Sigmoid colon (tissue), 7 donors: ENCODE data around the gene CCNQ. TPM values are rescaled to one million over a fixed set of nuclear protein-coding genes. Genes with fewer than 3 reads are reported as not detected.

Experiments
- DNase-seq: peaks from one replicate; pipeline ENCODE4 v3.0.0-alpha.2; 2019
- H3K27ac ChIP-seq, 4 donors: fragments of 200-600 bp; sonication (generic); one replicate each; pipeline ENCODE4 v1.5.1; 2016 to 2019; ENCODE audit warnings: mild to moderate bottlenecking in 1 of 4
- H3K27me3 ChIP-seq, 3 donors: fragments of 200-600 bp; sonication (generic); one replicate each; pipeline ENCODE4 v1.5.1; 2019; ENCODE audit warnings: mild to moderate bottlenecking in 1 of 3
- H3K36me3 ChIP-seq, 4 donors: fragments of 200-600 bp; sonication (generic); one replicate each; pipeline ENCODE4 v1.5.1; 2016 to 2019
- H3K4me1 ChIP-seq, 4 donors: fragments of 200-600 bp; sonication (generic); one replicate each; pipeline ENCODE4 v1.5.1; 2017 to 2019
- H3K4me3 ChIP-seq, 4 donors: fragments of 200-600 bp; sonication (generic); one replicate each; pipeline ENCODE4 v1.5.1; 2017 to 2019; ENCODE audit warnings: mild to moderate bottlenecking in 2 of 4, moderate library complexity in 1 of 4
- H3K9me3 ChIP-seq, 4 donors: fragments of 200-600 bp in 3 of 4; sonication (generic) in 3 of 4; one replicate each; pipeline versions ENCODE4 v1.5.1 to v1.6.1; 2013 to 2019
- CTCF ChIP-seq, 4 experiments: fragments of 450-650 bp in 3 of 4; fragments of 200-600 bp in 1 of 4; IDR thresholded peaks; one replicate each; pipeline ENCODE4 v1.5.1; 2016 to 2019; ENCODE audit warnings: antibody characterized with exemption in 4 of 4, mild to moderate bottlenecking in 3 of 4, moderate library complexity in 2 of 4
- EP300 ChIP-seq, 4 donors: sonication (generic); formaldehyde crosslinking; IDR thresholded peaks; one replicate each; pipeline ENCODE4 v1.6.1; 2017; ENCODE audit warnings: antibody characterized with exemption in 4 of 4
- POLR2A ChIP-seq, 2 donors: fragments of 450-650 bp; IDR thresholded peaks; one replicate each; pipeline ENCODE4 v1.6.1; 2016; ENCODE audit warnings: antibody characterized with exemption in 2 of 2, mild to moderate bottlenecking in 2 of 2, moderate library complexity in 2 of 2
- POLR2AphosphoS5 ChIP-seq, 4 donors: sonication (generic); formaldehyde crosslinking; IDR thresholded peaks; one replicate each; pipeline ENCODE4 v1.6.1; 2017; ENCODE audit warnings: antibody characterized with exemption in 4 of 4
- WGBS, 2 donors: extraction: QIAGEN DNeasy Blood & Tissue Kit; methylation state at CpG; one replicate each; pipeline ENCODE4 v1.1.7; 2013; 5-methylcytosine and 5-hydroxymethylcytosine counted together
- intact Hi-C: fragments of 100-400 bp; cut with DNase I; formaldehyde crosslinking; loops from one replicate; pipeline ENCODE4 v1.15.1; 2023
- polyA plus RNA-seq, 3 donors: library from polyadenylated mRNA; stranded (reverse); fragments of 200-250 nt; gene quantifications; one replicate each; pipeline ENCODE4 v1.2.3, GENCODE V29; 2013
- total RNA-seq, 4 donors: library from RNA; depleted of rRNA; stranded (reverse); fragments of >200 nt; gene quantifications; one replicate each; pipeline ENCODE4 v1.1.0, GENCODE V29; 2016
- donor health status: healthy with polysubstance abuse.
- donor health status: Bipolar disorder and iron deficiency.
- donor health status: healthy.

The CCNQ gene
- total and polyA plus RNA-seq, 7 donors, result 31.8 to 49.0 (median 37.9) TPM

- Histone ChIP-seq H3K4me3 (no peak overlapping the region), H3K36me3 (no peaks in the 10 kb centered on the region), H3K4me1 (no peaks in the 10 kb centered on the region), H3K27me3 (peaks cover 0 to 6% (median 0%) of the 10 kb centered on the region in 3 donors), H3K9me3 (no peaks in the 10 kb centered on the region), H3K27ac (no peak overlapping the region)
- TF ChIP-seq CTCF (IDR thresholded peaks at IDR 0.05), result no peak
- TF ChIP-seq POLR2AphosphoS5 (IDR thresholded peaks at IDR 0.05), result no peak
- no peak for TF ChIP-seq EP300 (IDR thresholded peaks at IDR 0.05)
- TF ChIP-seq POLR2A (IDR thresholded peaks at IDR 0.05), result no peak
- 64 to 85% methylated on average over 5 of the region's 5 CpGs for WGBS, 2 donors
- no peak for DNase-seq
- intact Hi-C loops, result no loop called here
These were observed 21.6 kb upstream of the CCNQ start for GRCh38 chrX:153620576-153620975.

GRCh38 chrX:153614818-153615217, 15.9 kb upstream of the CCNQ start:
- no peaks in the 10 kb centered on the region for H3K9me3 ChIP-seq
- intact Hi-C loops, result loop anchor here (5.0 kb wide), 1 partner anchor 92 kb away; no protein-coding TSS in a partner anchor
- WGBS, 2 donors, result 63 to 78% methylated on average over 6 of the region's 6 CpGs
- H3K27ac ChIP-seq, result no peak overlapping the region
- no peak for TF ChIP-seq EP300 (IDR thresholded peaks at IDR 0.05)
- TF ChIP-seq CTCF (IDR thresholded peaks at IDR 0.05), result no peak
- no peak for TF ChIP-seq POLR2AphosphoS5 (IDR thresholded peaks at IDR 0.05)
- no peak for TF ChIP-seq POLR2A (IDR thresholded peaks at IDR 0.05)
- no peak overlapping the region for H3K4me3 ChIP-seq
- DNase-seq, result no peak
- H3K36me3 ChIP-seq, result no peaks in the 10 kb centered on the region
- peaks cover 0 to 9% (median 0%) of the 10 kb centered on the region in 4 donors for H3K4me1 ChIP-seq
- H3K27me3 ChIP-seq, result peaks cover 0 to 3% (median 3%) of the 10 kb centered on the region in 3 donors

DNA sequence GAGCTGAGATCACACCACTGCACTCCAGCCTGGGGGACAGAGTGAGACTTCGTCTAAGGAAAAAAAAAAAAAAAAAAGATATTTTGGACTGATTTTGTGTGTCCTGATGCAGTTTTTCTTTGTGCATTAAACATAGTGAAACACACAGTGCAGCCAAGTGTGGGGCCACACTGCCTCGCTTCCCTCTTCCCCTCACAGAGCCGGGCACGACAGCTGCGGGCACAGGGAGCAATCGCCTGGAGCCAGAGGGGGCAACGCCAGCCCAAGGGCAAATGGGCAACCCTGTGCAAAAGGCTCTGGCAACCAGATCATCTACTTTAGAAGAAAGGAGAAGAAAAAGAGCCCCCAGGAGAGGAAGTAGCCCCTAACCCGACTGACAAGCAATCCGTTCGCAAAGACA, 13.5 kb upstream of the CCNQ start:
- peaks cover 0 to 13% (median 2%) of the 10 kb centered on the region in 4 donors for H3K4me1 ChIP-seq
- no peak overlapping the region for H3K27ac ChIP-seq
- peaks cover 0 to 3% (median 0%) of the 10 kb centered on the region in 3 donors for H3K27me3 ChIP-seq
- TF ChIP-seq EP300 (IDR thresholded peaks at IDR 0.05), result no peak
- no peak for TF ChIP-seq POLR2AphosphoS5 (IDR thresholded peaks at IDR 0.05)
- no peak for TF ChIP-seq CTCF (IDR thresholded peaks at IDR 0.05)
- no peak for TF ChIP-seq POLR2A (IDR thresholded peaks at IDR 0.05)
- no peaks in the 10 kb centered on the region for H3K9me3 ChIP-seq
- no peak for DNase-seq
- H3K4me3 ChIP-seq, result no peak overlapping the region
- WGBS, 2 donors, result 81 to 89% methylated on average over 10 of the region's 10 CpGs
- intact Hi-C loops, result loop anchor here (5.0 kb wide), 1 partner anchor 95 kb away; no protein-coding TSS in a partner anchor
- no peaks in the 10 kb centered on the region for H3K36me3 ChIP-seq

DNA sequence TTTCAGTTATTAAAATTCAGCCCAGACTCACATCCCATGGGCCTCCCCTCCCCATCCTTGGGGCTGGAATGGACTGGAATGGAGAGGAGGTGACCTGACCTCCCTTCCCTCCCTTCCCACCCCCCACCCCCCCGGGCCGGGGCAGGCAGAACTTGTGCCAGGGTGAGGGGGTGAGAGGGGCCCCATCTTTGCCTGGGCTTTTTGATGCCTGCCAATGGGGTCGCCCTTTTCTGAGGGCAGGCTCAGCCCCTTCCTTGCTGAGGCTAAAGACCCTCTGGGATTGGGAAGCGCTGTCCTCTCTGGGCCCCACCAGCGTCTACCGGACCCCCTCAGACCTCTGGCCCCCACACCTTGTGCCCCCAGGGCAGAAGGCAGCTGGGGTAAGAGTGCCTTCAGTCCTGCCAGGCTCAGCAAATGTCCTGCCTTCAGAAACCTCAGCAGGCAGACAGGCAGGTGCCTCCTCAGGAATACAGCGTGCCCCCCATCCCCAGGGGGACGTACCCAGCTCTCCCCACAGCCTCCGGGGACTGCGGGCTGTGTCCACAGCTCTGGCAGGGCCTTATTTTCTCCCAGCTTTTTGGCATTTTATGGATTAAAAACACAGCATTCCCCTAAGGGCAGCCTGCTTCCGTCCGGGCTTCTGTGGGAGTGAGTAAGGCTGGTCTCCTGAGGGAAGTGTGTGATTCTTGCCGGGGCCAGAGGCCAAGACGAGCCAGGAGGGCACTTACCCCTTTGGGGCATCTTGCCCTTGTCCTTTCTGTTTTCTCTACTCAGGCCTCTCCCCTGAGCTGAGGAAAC, 12.6 kb upstream of the CCNQ start:
- Histone ChIP-seq H3K9me3 (no peaks in the 10 kb centered on the region), H3K4me1 (peaks cover 0 to 13% (median 2%) of the 10 kb centered on the region in 4 donors), H3K4me3 (no peak overlapping the region), H3K27ac (no peak overlapping the region), H3K27me3 (peaks cover 0 to 3% (median 0%) of the 10 kb centered on the region in 3 donors), H3K36me3 (no peaks in the 10 kb centered on the region)
- no peak for TF ChIP-seq CTCF (IDR thresholded peaks at IDR 0.05)
- no peak for TF ChIP-seq EP300 (IDR thresholded peaks at IDR 0.05)
- WGBS, 2 donors, result 62 to 81% methylated on average over 14 of the region's 14 CpGs
- intact Hi-C loops, result loop anchor here (5.0 kb wide), 1 partner anchor 96 kb away; no protein-coding TSS in a partner anchor
- no peak for DNase-seq
